Fibroblast of mammary gland (primary cell): Measurements from ENCODE around the gene FBXO42.
A peak's percentile ranks its signal among the peaks of the same experiment; 100 is the strongest.

ENCODE experiments used
- DNase-seq: peaks from one replicate; pipeline ENCODE4 v3.0.0-alpha.2; 2010; ENCODE audit warnings: low read depth
- H3K4me3 ChIP-seq: 2 replicates; pipeline ENCODE4 v1.5.1; 2011; ENCODE audit warnings: low read depth, mild to moderate bottlenecking, low read length, moderate library complexity; ENCODE audit not compliant: control insufficient read depth
- CTCF ChIP-seq: conservative IDR thresholded peaks from 2 replicates; pipeline ENCODE4 v1.5.1; 2011; ENCODE audit warnings: low read depth, low read length, inconsistent platforms; ENCODE audit not compliant: control insufficient read depth, insufficient read depth

The FBXO42 gene

GRCh38 chr1:16356867-16357266, 4.6 kb upstream of the FBXO42 start:
- TF ChIP-seq CTCF, result no peak
- DNase-seq, result no peak
- no peak overlapping the region for H3K4me3 ChIP-seq

- no peak for TF ChIP-seq CTCF
- no peak for DNase-seq
- no peak overlapping the region for H3K4me3 ChIP-seq
These were observed 2.3 kb upstream of the FBXO42 start for GRCh38 chr1:16354619-16355018.

- peak overlapping the region; percentile 62 for H3K4me3 ChIP-seq
- TF ChIP-seq CTCF, result no peak
- no peak for DNase-seq
These were observed 709 bp upstream of the FBXO42 start for GRCh38 chr1:16352842-16353535.

- H3K4me3 ChIP-seq, result peak overlapping the region; percentile 87
- TF ChIP-seq CTCF, result no peak
- DNase-seq, result peak; percentile 34
These were observed 755 bp downstream of the FBXO42 start for GRCh38 chr1:16351456-16351993.

- DNase-seq, result peak; percentile 49
These were observed 2.4 kb downstream of the FBXO42 start for GRCh38 chr1:16349847-16350406.

More at GRCh38 chr1:16349847-16350406, 2.4 kb downstream of the FBXO42 start:
- no peak overlapping the region for H3K4me3 ChIP-seq
- no peak for TF ChIP-seq CTCF
